Measurements from ENCODE around the gene IL12RB2.

IL12RB2 gene

DNA sequence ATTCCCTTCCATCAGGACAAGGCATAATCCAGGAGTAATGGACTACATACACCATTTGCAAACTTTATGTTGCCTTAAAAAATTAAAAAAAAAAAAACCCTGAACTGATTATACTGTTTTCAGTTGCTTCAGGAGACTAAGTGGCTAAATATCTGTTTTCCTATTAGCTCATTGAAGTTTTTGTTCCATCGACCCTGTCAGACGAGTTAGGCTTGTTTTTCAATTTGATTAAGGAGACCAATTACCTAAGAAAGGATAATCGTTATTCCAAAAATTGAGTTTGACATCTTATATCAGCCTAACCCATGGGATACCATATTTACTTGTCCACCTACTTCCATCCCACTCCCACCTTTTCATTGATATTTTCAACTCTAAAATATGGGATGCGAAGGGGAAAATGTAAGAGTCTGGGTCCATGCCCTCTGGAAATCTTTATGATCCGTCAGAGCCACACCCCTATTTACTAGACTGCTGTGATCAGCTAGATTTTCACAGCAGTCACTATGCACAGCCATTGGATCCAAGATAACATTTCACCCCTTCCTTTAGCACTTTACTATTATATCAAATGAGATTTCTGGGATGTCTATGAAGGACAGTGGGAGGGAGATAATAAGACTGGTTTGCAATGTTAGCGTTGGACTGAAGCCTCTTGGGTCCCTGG is 41.0 kb downstream of the IL12RB2 start:
- DNase-seq, result no peak

DNA sequence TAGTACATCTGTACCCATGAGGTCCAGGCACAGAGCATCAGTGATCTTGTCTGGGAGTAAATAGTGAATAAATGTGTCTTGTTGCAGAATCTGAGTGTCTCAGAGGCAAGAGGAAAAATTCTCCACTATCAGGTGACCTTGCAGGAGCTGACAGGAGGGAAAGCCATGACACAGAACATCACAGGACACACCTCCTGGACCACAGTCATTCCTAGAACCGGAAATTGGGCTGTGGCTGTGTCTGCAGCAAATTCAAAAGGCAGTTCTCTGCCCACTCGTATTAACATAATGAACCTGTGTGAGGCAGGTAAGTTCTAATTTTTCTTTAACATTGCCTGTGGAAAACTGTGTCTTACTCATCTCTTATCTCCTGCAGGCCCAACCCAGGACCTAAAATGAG is 43.1 kb downstream of the IL12RB2 start:
- DNase-seq, result no peak

DNA sequence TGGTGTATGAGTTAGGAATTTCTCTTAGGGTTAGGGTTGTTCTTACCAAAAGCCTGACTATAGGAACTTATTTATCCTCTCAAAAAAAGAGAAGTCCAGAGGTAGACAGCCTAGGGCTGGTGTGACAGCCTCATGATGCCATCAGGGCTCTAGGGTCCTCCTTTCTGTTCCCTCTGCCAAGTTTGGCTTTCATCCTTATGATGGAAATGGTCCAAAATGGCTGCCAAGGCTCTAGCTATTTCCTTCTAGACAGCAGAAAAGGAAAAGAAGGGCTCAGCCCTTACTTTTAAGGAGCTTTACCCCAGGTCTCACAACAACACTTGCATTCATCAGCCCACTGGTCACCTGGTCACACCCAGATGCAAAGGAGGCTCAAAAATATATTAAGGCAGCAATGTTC is 44.5 kb downstream of the IL12RB2 start:
- no peak for DNase-seq

DNA sequence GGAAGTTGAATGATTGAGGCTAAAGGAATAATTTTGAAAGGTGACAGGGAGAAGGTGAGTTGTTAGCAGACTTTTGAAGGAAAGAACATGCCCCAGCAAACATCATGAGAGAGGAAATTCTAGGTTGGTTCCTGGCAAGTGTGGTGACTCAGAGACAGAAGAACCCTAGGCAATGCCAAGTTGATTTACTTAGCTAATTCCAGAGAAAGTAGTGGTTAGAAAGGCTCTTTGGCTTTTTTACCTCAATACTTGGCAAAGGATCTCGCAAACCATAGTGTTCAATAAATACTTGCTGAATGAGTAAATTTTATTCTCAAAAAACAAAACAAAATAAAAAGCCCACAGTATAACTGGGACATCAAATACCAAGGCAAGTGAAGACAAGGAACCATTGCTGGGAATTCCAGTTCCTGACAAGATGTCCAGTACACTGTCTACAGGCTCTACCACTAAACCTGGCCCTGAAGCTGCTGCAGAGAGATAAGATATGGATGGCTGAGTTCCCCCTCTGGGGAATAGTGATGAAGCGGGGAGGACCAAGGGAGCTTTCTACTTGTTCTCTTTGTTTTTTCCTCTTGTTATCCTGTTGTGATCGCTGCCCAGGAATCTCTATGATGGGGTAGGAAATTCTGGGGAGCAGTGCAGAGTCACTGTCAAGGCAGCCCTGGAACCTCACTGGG is 48.2 kb downstream of the IL12RB2 start:
- DNase-seq, result no peak

DNA sequence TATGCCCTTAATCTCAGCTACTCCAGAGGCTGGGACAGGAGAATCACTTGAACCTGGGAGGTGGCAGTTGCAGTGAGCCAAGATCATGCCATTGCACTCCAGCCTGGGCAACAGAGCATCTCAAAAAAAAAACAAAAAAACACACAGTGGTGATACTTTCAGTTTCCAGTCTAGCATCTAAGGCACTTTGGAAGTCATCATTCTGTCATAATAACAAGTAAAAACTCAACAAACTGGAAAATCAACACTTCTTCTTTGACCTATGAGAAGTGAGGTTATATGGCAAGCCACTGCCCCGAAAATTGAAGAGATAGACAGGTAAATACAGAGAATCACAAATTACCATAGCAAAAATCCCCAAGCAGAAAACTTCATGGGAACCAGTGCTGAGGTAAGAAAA is 51.9 kb downstream of the IL12RB2 start:
- DNase-seq, result no peak

DNA sequence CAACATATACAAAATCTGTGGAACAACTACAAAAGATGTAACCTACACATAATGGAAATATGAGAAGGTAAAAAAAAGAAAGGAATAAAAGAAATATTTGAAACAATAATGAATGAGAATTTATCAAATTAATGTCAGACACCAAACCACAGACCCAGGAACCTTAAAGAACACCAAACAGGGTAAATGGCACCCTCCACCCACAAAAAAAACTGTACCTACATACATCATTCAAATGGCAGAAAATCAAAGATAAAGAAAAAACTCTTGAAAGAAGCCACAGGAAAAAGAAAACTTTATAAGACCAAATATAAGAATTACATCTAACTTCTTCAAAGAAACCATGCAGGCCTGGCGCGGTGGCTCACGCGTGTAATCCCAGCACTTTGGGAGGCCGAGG is 54.0 kb downstream of the IL12RB2 start:
- no peak for DNase-seq

DNA sequence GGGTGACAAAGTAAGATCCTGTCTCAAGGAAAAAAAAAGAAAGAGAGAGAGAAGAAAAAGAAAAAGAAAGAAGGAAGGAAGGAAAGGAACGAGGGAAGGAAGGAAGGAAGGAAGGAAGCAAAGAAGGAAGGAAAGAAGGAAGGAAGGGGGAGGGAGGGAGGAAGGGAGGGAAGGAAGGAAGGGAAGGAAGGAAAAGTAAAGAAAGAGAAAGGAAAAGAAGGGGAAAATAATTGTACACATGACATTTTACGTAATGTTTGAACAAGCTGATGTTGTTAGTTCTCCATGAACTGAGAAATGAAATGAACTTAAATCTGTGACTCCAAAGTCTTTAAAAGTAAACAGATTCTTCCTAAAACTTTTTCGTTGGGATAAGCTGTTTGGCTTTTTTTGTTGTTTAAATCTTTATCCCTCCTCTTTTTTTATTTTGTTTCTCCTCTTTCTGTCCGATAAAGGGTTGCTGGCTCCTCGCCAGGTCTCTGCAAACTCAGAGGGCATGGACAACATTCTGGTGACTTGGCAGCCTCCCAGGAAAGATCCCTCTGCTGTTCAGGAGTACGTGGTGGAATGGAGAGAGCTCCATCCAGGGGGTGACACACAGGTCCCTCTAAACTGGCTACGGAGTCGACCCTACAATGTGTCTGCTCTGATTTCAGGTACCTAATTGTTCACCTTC is 59.8 kb downstream of the IL12RB2 start:
- DNase-seq, result peak; percentile 84

DNA sequence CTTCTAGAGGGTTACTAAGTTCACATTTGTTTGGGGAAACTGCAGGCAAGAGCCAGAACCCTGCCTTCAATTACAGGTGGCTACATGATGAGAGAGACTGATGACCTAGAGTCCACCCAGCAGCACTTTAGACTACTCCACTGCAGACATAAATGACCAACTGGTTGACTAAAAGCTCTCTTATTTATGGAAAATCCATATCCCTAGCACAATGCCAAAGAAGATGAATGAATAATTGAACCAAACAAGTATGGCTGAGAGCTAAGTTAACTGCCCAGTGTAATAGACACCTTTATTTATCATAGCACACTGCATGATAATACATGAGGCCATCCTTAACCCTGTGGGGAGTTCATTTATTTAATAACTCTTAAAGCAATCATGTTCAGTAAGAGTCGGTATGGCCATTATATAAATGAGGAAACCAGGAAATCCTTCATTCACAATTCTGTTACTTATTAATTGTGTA is 60.4 kb downstream of the IL12RB2 start:
- no peak for DNase-seq

DNA sequence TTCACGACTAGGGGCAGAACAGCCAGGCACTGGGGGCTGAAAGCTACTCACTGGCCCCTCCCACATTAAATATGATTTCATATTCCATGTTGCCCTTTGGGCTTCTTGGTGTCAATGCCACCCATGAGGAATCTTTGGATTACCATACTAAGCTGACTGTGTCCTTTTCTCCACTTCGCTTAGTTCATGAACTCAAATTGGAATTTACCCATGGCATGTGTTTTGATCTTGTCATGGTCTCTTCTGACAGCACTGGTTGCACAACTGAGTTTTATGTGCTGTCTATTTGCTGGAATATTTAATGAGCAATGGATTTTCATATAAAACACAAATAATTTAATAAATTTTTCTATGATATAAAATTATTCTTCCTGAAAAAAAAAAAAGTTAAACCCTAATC is 63.4 kb downstream of the IL12RB2 start:
- DNase-seq, result no peak

DNA sequence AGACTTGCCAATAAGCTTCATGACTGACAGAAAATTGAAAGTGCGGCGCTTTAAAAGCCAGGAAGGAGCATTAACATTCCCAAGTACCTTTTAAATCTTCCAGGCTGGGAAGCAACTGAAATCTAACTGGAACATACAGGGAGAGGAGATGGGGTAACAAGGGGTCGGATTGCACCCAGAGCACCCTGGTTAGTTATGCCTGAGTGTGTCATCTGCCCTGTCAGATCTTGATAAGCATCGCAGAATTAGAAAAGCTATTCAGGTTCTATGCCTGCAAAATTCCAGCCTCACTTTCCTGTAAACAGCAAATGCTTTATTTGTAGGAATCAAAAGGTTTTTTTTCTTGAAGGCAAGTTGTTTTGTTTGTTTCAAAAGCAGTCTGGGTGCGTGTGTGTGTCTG is 64.0 kb downstream of the IL12RB2 start:
- DNase-seq, result no peak

DNA sequence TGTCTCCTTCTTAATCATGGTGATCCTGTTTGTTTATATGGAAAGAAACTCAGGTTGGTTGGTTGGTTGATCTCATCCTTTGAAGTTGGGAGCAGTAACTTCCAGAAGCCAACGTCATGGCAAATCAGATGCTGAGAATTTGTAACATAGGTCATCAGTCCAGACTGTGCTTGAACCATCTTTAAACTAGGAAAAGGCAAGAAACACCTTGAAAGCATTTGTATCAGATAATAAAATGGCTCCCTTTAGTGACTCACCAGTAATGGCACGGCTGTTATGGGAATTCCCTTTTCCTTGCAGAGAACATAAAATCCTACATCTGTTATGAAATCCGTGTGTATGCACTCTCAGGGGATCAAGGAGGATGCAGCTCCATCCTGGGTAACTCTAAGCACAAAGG is 64.5 kb downstream of the IL12RB2 start:
- no peak for DNase-seq

DNA sequence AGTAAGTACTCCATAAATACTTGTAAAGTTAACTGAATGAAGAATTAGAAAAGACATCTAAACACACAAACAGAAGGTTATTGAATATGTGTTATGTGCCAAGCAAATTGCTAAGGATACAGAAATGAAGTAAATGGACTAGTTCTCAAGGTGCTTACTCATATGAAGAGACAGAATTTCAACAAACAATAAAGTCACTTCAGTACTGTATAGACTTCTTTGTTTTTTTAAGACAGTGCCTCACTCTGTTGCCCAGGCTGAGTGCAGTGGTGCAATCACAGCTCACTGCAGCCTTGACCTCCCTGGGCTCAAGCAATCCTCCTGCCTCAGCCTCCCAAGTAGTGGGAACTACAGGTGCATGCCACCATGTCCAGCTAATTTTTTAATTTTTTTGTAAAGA is 65.2 kb downstream of the IL12RB2 start:
- DNase-seq, result no peak

DNA sequence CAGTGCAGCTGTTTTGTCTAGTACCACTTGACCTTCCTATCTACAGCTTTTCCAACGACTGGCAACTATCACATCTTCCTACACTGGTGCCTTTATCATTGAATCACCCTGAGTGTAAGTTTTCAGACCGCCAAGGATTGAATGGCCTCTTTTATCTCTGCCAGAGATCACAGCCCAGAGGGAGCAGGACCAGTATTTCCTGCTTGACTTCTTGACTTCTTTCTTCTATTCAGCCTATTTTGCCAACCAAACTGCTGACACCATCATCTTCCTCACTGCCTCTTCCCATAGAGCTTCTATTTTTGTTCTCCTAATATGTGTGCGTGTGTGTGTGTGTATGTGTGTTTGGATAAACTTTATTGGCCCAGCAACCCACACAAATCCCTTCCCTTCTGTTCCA is 68.7 kb downstream of the IL12RB2 start:
- no peak for DNase-seq

DNA sequence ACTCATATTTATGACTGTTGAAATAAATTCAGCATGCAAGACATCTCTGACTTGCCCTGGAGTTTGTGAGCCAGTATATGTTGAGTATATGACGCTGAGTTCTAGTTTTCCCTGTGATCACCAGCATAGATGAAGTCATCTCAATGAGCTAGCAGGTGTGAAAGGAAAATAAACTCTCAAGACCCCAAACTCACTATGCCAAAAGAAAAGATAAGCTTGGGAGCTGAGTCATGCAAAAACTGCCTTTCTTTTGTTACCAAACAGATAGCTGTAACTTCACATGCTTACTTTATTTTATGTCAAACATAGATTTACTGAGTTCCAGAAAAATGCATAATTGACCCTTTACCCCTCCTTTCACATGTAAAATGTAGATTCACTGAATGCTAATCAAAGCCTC is 69.6 kb downstream of the IL12RB2 start:
- no peak for DNase-seq

DNA sequence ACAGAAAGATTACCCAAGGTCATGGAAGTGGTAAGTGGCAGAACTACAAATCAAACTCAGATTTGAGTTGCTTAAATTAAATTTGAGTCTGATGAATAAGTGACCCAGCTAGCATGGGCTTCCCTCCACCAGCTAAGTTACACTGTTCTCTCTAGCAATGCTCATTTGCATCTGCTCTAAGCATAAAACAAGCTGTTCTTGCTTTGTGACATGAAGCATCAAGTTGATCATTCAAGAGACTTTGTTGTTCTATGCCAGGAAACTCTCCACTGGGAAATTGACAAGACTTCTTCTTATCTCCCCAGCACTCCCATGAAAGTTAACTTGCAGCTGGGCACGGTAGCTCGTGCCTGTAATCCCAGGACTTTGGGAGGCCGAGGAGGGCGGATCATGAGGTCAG is 73.5 kb downstream of the IL12RB2 start:
- no peak for DNase-seq

DNA sequence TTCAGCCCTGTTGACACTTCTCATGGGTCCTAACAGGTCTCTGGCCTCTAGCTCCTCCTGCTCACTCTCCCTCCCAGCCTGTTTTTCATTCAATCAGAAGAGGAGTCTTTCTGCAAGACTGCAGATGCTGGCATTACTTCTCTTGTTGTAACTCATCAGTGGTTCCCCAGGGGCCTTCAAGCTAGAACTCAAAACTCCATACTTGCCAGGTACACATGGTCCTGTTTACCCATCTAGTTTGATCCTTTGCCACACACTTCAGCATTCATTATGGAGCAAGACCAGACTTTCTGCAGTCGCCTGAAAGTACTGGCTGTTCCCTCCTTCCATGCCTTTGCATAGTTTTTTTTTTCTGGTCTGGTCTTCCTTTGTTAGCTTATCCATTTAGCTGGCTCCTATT is 74.6 kb downstream of the IL12RB2 start:
- no peak for DNase-seq

DNA sequence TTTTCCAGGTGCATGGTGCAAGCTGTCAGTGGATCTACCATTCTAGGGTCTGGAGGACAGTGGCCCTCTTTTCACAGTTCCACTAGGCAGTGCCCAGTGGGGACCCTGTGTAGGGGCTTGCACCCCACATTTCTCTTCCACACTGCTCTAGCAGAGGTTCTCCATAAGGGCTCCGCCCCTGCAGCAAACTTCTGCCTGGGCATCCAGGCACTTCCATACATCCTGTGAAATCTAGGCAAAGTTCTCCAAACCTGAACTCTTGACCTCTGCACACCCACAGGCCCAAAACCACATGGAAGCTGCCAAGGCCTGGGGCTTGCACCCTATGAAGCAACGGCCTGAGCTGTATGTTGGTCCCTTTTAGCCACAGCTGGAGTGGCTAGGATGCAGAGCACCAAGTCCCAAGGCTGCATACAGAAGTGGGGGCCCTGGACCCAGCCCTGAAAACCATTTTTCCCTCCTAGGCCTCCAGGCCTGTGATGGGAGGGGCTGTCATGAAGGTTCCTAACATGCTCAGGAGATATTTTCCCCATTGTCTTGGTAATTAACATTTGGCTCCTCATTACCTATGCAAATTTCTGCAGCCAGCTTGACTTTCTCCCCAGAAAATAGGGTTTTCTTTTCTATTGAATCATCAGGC is 76.4 kb downstream of the IL12RB2 start:
- no peak for DNase-seq

DNA sequence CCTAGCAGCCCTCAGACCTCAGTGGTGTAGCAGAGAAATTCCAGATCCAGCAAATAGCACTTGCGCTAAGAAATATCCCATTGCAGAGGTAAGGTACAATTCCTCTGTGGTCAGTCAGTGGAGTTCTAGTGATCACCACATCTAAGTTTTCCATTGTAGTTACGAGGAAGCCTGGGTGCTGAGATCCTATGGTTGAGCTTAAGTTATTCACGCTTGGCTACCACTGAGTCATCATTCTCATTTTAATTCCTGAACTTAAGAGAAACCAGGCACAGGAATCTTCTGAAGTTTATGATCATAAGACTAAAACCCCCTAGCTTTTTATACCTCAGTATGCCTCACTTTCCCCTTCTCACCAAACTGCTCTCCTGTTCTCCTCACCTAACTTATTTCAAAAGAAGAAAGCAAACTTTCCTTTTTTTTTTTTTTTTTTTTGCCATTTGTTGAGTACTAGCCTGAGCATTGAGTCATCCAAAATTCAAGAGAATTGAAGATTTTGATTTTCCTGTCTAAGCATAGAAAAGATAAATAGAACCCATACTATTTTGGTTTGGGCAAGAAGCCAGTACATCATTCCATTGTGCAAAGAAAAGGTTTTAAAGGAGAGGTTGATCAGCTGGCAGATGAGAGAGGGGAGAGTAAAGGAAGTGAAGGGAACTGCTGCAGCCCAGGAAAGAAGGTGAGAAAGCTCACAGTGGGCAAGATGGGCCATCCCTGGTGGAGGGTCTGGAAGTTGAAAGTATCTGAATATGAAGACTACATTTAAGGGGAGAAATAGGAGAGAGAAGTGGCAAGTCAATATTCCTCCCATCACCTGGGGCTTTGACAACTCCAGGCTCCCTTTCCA is 82.6 kb downstream of the IL12RB2 start:
- DNase-seq, result no peak

DNA sequence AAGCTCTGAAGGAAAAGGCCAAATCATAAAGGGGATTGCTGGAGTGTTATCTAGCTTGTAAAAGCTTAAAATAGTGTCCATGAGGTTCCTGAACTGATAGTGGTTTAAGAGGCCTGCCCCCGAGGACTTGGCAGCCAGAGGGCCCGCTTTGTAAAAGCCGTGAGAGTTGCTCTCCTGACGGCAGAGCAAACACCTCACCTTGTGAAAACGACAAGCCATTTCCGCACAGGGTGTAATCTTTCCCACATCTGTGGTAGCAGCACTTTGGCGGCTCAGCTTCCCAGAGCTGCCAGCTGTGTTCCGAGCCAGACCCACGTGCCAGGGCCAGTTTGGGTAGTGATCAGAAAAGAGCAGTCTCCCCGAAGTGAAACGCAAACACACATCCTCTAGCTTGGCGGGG is 85.6 kb downstream of the IL12RB2 start:
- DNase-seq, result peak; percentile 38

DNA sequence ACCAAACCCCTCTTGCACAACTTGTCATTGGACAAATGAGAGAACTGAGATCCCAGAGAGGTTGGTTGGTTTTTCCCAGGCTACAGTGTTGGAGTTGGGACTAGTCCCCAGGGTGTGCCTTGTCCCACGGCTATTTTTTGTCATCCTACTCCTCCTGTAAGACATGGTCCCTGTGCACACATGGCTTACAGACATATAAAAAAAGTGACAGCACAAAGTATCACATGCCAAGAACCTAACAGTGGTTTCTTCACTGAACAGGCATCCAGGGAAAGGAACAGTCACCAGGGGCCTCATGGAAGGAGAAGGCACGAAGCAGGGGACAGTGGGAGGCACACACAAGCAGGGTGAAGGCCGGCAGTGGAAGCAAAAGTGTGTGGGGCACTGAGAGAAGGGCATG is 86.1 kb downstream of the IL12RB2 start:
- DNase-seq, result no peak

DNA sequence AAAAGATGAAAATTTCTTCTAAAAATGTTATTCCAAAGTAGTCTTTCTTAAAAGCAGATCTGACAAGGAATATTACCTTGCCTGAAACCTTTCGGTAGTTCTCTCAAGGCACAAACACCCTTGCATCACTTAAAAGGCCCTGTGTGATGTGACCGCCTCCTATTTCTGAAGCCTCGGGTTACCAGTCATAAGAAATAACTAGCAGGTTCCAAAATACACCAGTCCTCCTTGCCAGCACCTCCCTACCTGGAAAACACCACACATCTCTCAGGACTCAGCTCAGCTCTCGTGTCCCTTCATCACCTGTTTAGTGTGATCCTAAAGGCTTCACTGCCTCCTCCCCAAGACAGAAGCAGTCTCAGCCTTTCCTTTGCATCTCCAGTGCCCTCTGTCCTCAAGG is 86.9 kb downstream of the IL12RB2 start:
- no peak for DNase-seq

DNA sequence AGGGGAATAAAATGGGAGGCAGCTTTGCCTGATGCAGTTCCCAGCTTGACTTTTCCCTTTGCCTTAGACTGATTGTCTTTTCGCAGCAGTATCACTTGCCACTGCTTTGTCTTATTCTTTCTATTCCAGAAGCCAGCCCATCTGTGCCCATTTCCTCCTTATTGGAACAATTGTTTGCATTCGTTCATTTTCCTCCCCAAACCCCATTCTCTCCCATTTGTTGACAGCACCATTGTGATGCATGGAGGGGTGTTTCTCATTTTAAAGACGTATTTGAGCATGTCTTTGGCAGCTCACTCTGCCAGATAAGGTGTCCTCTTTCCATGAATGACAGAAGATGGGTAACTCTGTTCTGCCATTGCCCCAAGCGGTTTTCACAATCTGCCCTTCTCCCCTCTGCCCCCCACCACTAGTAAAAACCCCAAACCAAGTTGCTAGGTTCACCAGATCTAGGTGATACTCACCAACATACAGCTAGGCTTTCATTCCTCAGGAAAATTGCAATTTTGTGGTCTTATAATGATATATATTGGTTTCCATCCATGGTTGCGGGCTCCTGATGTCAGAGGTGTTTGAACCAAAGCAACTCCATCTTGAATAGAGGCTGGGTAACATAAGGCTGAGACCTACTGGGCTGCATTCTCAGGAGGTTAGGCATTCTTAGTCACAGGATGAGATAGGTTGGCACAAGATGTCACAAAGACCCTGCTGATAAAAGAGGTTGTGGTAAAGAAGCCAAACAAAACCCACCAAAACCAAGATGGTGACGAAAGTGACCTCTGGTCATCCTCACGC is 91.7 kb downstream of the IL12RB2 start:
- no peak for DNase-seq

Data from NCI-H345 (cell line).